Ovary (tissue), 3 donors: ENCODE data around the gene SYNJ1.

ENCODE experiments used
- EP300 ChIP-seq: sonication (generic); formaldehyde crosslinking; IDR thresholded peaks from one replicate; pipeline ENCODE4 v1.6.1; 2017; ENCODE audit warnings: antibody characterized with exemption
- POLR2A ChIP-seq: fragments of 450-650 bp; IDR thresholded peaks from one replicate; pipeline ENCODE4 v1.6.1; 2017; ENCODE audit warnings: antibody characterized with exemption, mild to moderate bottlenecking, moderate library complexity
- TF ChIP-seq, protein P1 (sequence below), 3 donors: fragments of 450-650 bp in 2 of 3; fragments of 200-600 bp in 1 of 3; IDR thresholded peaks; one replicate each; pipeline versions ENCODE4 v1.5.1 to v1.8.0; 2016 to 2022; ENCODE audit warnings: antibody characterized with exemption in 3 of 3, mild to moderate bottlenecking in 1 of 3
- donor health status: DM: no; HTN: no; CAD: no.

DNA sequence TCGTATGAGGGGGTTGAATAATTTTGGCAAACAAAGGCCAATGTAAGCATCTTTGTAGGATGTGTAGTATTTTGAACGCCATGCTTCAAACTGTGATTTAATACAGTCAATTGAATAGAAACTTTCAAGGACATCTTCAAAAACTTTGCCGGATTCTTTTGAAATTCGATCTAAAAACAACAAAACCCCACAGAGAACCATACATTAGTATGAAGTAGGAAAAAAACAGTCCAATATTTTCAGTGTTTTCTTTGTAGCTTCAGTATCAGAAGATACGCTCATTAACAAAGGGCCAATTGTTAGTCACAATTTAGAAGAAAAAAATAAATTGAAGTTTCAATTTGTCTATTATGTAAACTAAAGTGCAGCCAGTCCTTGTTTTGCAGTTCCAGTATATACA is 20.7 kb upstream of the SYNJ1 start:
- TF ChIP-seq, protein P1, sequence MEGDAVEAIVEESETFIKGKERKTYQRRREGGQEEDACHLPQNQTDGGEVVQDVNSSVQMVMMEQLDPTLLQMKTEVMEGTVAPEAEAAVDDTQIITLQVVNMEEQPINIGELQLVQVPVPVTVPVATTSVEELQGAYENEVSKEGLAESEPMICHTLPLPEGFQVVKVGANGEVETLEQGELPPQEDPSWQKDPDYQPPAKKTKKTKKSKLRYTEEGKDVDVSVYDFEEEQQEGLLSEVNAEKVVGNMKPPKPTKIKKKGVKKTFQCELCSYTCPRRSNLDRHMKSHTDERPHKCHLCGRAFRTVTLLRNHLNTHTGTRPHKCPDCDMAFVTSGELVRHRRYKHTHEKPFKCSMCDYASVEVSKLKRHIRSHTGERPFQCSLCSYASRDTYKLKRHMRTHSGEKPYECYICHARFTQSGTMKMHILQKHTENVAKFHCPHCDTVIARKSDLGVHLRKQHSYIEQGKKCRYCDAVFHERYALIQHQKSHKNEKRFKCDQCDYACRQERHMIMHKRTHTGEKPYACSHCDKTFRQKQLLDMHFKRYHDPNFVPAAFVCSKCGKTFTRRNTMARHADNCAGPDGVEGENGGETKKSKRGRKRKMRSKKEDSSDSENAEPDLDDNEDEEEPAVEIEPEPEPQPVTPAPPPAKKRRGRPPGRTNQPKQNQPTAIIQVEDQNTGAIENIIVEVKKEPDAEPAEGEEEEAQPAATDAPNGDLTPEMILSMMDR (IDR thresholded peaks at IDR 0.05) = no peak
- no peak for TF ChIP-seq POLR2A
- no peak for TF ChIP-seq EP300
